ENCODE results near the gene NPTXR.

Gene NPTXR

GRCh38 chr22:38770257-38770949 lies 73.4 kb downstream of the NPTXR start:
- no peak for DNase-seq (ENCODE audit: low spot score)

All from AG08395 (cell line).